ENCODE measurements around the gene EXOC6B.
"Not testable (repeated sequence)": the region's sequence is repeated elsewhere in the genome, so short reads cannot be mapped to it uniquely, and the experiment has no call there.

Gene EXOC6B

GRCh38 chr2:72512376-72512775 is 313.5 kb downstream of the EXOC6B start:
- H3K27me3 ChIP-seq (ENCODE audit: control insufficient read depth, insufficient read depth, low read length), result no peaks in the 10 kb centered on the region
- no peak overlapping the region for H3K9ac ChIP-seq (ENCODE audit: low read depth, low read length)
- no peaks in the 10 kb centered on the region for H3K9me3 ChIP-seq (ENCODE audit: control insufficient read depth, insufficient read depth, low read length)
- H3K4me3 ChIP-seq (ENCODE audit: low read depth, low read length), result no peak overlapping the region
- H3K36me3 ChIP-seq (ENCODE audit: control insufficient read depth, insufficient read depth, low read length), result no peaks in the 10 kb centered on the region
- peaks cover 9% of the 10 kb centered on the region; the same call in 1 of the 2 replicates for H3K4me1 ChIP-seq (ENCODE audit: control insufficient read depth, insufficient read depth, low read length)
- no peak overlapping the region for H3K27ac ChIP-seq (ENCODE audit: low read depth, low read length)

DNA sequence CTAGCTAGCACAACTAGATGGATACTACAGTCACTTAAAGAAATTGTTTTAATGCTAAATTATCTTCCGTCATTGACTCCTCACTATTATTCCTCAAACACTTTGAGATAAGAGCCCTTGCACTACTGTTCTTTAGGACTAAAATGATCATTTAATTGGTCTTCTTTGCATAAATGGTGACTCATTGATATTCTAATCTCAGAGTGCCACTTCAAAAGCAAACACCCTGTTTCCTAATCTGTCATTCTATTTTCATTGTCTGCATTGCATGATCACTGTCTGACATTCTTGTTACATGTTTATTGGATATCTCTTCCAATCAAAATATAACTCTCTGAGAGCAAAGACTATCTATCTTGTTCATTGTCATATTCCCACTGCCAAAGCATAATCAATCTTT is 313.9 kb downstream of the EXOC6B start:
- H3K9ac ChIP-seq (ENCODE audit: low read depth, low read length), result no peak overlapping the region
- peaks cover 9% of the 10 kb centered on the region; the same call in 1 of the 2 replicates for H3K4me1 ChIP-seq (ENCODE audit: control insufficient read depth, insufficient read depth, low read length)
- H3K9me3 ChIP-seq (ENCODE audit: control insufficient read depth, insufficient read depth, low read length), result no peaks in the 10 kb centered on the region
- H3K4me3 ChIP-seq (ENCODE audit: low read depth, low read length), result no peak overlapping the region
- no peaks in the 10 kb centered on the region for H3K27me3 ChIP-seq (ENCODE audit: control insufficient read depth, insufficient read depth, low read length)
- no peaks in the 10 kb centered on the region for H3K36me3 ChIP-seq (ENCODE audit: control insufficient read depth, insufficient read depth, low read length)
- no peak overlapping the region for H3K27ac ChIP-seq (ENCODE audit: low read depth, low read length)

- Histone ChIP-seq H3K36me3 (ENCODE audit: control insufficient read depth, insufficient read depth, low read length) (0 out of 2 replicates have a peak, but pooled peaks cover 3% of the 10 kb centered on the region), H3K27me3 (ENCODE audit: control insufficient read depth, insufficient read depth, low read length) (no peaks in the 10 kb centered on the region), H3K9me3 (ENCODE audit: control insufficient read depth, insufficient read depth, low read length) (no peaks in the 10 kb centered on the region), H3K9ac (ENCODE audit: low read depth, low read length) (no peak overlapping the region), H3K27ac (ENCODE audit: low read depth, low read length) (no peak overlapping the region), H3K4me1 (ENCODE audit: control insufficient read depth, insufficient read depth, low read length) (no peaks in the 10 kb centered on the region), H3K4me3 (ENCODE audit: low read depth, low read length) (no peak overlapping the region)
Measured at GRCh38 chr2:72497763-72498162, 328.1 kb downstream of the EXOC6B start.

- no peak overlapping the region for H3K4me3 ChIP-seq (ENCODE audit: low read depth, low read length)
- no peak overlapping the region for H3K9ac ChIP-seq (ENCODE audit: low read depth, low read length)
- no peaks in the 10 kb centered on the region for H3K4me1 ChIP-seq (ENCODE audit: control insufficient read depth, insufficient read depth, low read length)
- H3K27me3 ChIP-seq (ENCODE audit: control insufficient read depth, insufficient read depth, low read length), result no peaks in the 10 kb centered on the region
- H3K36me3 ChIP-seq (ENCODE audit: control insufficient read depth, insufficient read depth, low read length), result 0 out of 2 replicates have a peak, but pooled peaks cover 6% of the 10 kb centered on the region
- no peaks in the 10 kb centered on the region for H3K9me3 ChIP-seq (ENCODE audit: control insufficient read depth, insufficient read depth, low read length)
- no peak overlapping the region for H3K27ac ChIP-seq (ENCODE audit: low read depth, low read length)
Measured at GRCh38 chr2:72496479-72496878, 329.4 kb downstream of the EXOC6B start.

GRCh38 chr2:72494392-72494791 is 331.4 kb downstream of the EXOC6B start:
- no peaks in the 10 kb centered on the region for H3K9me3 ChIP-seq (ENCODE audit: control insufficient read depth, insufficient read depth, low read length)
- no peak overlapping the region for H3K4me3 ChIP-seq (ENCODE audit: low read depth, low read length)
- 0 out of 2 replicates have a peak, but pooled peaks cover 6% of the 10 kb centered on the region for H3K36me3 ChIP-seq (ENCODE audit: control insufficient read depth, insufficient read depth, low read length)

GRCh38 chr2:72484622-72485021 is 341.2 kb downstream of the EXOC6B start:
- H3K9me3 ChIP-seq (ENCODE audit: control insufficient read depth, insufficient read depth, low read length); H3K36me3 ChIP-seq (ENCODE audit: control insufficient read depth, insufficient read depth, low read length); H3K4me1 ChIP-seq (ENCODE audit: control insufficient read depth, insufficient read depth, low read length); H3K27me3 ChIP-seq (ENCODE audit: control insufficient read depth, insufficient read depth, low read length); H3K9ac ChIP-seq (ENCODE audit: low read depth, low read length); H3K4me3 ChIP-seq (ENCODE audit: low read depth, low read length); H3K27ac ChIP-seq (ENCODE audit: low read depth, low read length): not testable (repeated sequence)

More at GRCh38 chr2:72494392-72494791, 331.4 kb downstream of the EXOC6B start:
- Histone ChIP-seq H3K27ac (ENCODE audit: low read depth, low read length) (no peak overlapping the region), H3K4me1 (ENCODE audit: control insufficient read depth, insufficient read depth, low read length) (no peaks in the 10 kb centered on the region), H3K9ac (ENCODE audit: low read depth, low read length) (no peak overlapping the region), H3K27me3 (ENCODE audit: control insufficient read depth, insufficient read depth, low read length) (no peaks in the 10 kb centered on the region)

GRCh38 chr2:72483346-72483745 is 342.5 kb downstream of the EXOC6B start:
- H3K9me3 ChIP-seq (ENCODE audit: control insufficient read depth, insufficient read depth, low read length), result no peaks in the 10 kb centered on the region
- H3K9ac ChIP-seq (ENCODE audit: low read depth, low read length), result no peak overlapping the region
- H3K4me3 ChIP-seq (ENCODE audit: low read depth, low read length), result no peak overlapping the region
- H3K36me3 ChIP-seq (ENCODE audit: control insufficient read depth, insufficient read depth, low read length), result no peaks in the 10 kb centered on the region
- no peaks in the 10 kb centered on the region for H3K4me1 ChIP-seq (ENCODE audit: control insufficient read depth, insufficient read depth, low read length)
- H3K27ac ChIP-seq (ENCODE audit: low read depth, low read length), result no peak overlapping the region
- no peaks in the 10 kb centered on the region for H3K27me3 ChIP-seq (ENCODE audit: control insufficient read depth, insufficient read depth, low read length)

DNA sequence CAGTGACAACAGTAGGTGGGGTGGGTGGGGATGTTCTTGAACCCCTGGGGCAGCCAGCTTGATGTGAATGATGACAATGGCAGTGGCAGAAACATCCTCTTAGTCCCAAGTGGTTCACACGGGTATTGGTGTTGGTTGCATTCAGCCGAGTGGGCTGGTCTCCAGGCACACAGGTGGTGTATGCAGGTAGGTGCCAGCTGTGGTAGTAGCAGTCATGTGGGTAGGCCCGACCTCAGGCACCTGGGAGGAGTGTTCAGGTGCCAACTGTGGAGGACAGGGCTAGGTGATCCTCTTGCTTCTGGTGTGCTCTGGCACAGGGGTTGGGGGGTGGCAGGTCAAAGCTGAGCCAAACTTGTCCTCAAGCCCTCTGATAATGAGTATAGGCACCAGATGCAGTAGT is 350.6 kb downstream of the EXOC6B start:
- H3K9me3 ChIP-seq (ENCODE audit: control insufficient read depth, insufficient read depth, low read length), result no peaks in the 10 kb centered on the region
- no peak overlapping the region for H3K9ac ChIP-seq (ENCODE audit: low read depth, low read length)
- H3K36me3 ChIP-seq (ENCODE audit: control insufficient read depth, insufficient read depth, low read length), result peaks cover 8% of the 10 kb centered on the region; the same call in 1 of the 2 replicates
- no peaks in the 10 kb centered on the region for H3K27me3 ChIP-seq (ENCODE audit: control insufficient read depth, insufficient read depth, low read length)
- no peaks in the 10 kb centered on the region for H3K4me1 ChIP-seq (ENCODE audit: control insufficient read depth, insufficient read depth, low read length)
- H3K27ac ChIP-seq (ENCODE audit: low read depth, low read length), result no peak overlapping the region
- no peak overlapping the region for H3K4me3 ChIP-seq (ENCODE audit: low read depth, low read length)

- Histone ChIP-seq H3K4me3 (ENCODE audit: low read depth, low read length) (no peak overlapping the region), H3K27me3 (ENCODE audit: control insufficient read depth, insufficient read depth, low read length) (no peaks in the 10 kb centered on the region), H3K27ac (ENCODE audit: low read depth, low read length) (no peak overlapping the region)
Measured at GRCh38 chr2:72457801-72458516, 367.9 kb downstream of the EXOC6B start.

DNA sequence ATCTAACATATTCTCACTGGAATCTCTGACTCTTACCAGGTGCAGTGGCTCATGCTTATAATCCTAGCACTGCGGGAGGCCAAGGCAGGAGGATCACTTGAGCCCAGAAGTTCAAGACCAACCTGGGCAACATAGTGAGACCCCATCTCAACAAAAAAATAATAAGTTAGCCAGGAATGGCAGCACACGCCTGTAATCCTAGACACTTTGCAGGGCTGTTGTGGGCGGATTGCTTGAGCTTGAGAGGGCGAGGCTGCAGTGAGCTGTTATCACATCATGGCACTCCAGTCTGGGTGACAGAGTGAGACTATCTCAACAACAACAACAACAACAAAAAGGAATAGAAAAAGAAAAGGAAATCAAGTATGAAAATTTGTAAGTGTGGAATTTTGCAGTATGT is 371.6 kb downstream of the EXOC6B start:
- Histone ChIP-seq H3K4me1 (ENCODE audit: control insufficient read depth, insufficient read depth, low read length) (peaks cover 3% of the 10 kb centered on the region; the same call in 1 of the 2 replicates), H3K4me3 (ENCODE audit: low read depth, low read length) (no peak overlapping the region), H3K27ac (ENCODE audit: low read depth, low read length) (no peak overlapping the region), H3K9me3 (ENCODE audit: control insufficient read depth, insufficient read depth, low read length) (no peaks in the 10 kb centered on the region), H3K27me3 (ENCODE audit: control insufficient read depth, insufficient read depth, low read length) (no peaks in the 10 kb centered on the region), H3K9ac (ENCODE audit: low read depth, low read length) (no peak overlapping the region), H3K36me3 (ENCODE audit: control insufficient read depth, insufficient read depth, low read length) (no peaks in the 10 kb centered on the region)

More at GRCh38 chr2:72457801-72458516, 367.9 kb downstream of the EXOC6B start:
- Histone ChIP-seq H3K9me3 (ENCODE audit: control insufficient read depth, insufficient read depth, low read length) (no peaks in the 10 kb centered on the region; the same call in 1 of the 2 replicates), H3K4me1 (ENCODE audit: control insufficient read depth, insufficient read depth, low read length) (peaks cover 3% of the 10 kb centered on the region; the same call in 1 of the 2 replicates), H3K9ac (ENCODE audit: low read depth, low read length) (no peak overlapping the region), H3K36me3 (ENCODE audit: control insufficient read depth, insufficient read depth, low read length) (no peaks in the 10 kb centered on the region; the same call in 1 of the 2 replicates)

GRCh38 chr2:72442270-72442669 is 383.6 kb downstream of the EXOC6B start:
- H3K9ac ChIP-seq (ENCODE audit: low read depth, low read length), result no peak overlapping the region
- H3K9me3 ChIP-seq (ENCODE audit: control insufficient read depth, insufficient read depth, low read length), result peaks cover 20% of the 10 kb centered on the region
- no peak overlapping the region for H3K4me3 ChIP-seq (ENCODE audit: low read depth, low read length)
- H3K27me3 ChIP-seq (ENCODE audit: control insufficient read depth, insufficient read depth, low read length), result no peaks in the 10 kb centered on the region
- no peaks in the 10 kb centered on the region for H3K36me3 ChIP-seq (ENCODE audit: control insufficient read depth, insufficient read depth, low read length)
- no peak overlapping the region for H3K27ac ChIP-seq (ENCODE audit: low read depth, low read length)
- H3K4me1 ChIP-seq (ENCODE audit: control insufficient read depth, insufficient read depth, low read length), result no peaks in the 10 kb centered on the region

Data from HUES48 (cell line).